HG02981 (cell line): ENCODE measurements around the gene WNT3A.
"Not testable (repeated sequence)": the region's sequence is repeated elsewhere in the genome, so short reads cannot be mapped to it uniquely, and the experiment has no call there.

Experiments
- ATAC-seq: cut with Tn5 transposase; IDR thresholded peaks from one replicate; pipeline ENCODE4 v1.9.1; 2021; ENCODE audit warnings: mild to moderate bottlenecking, moderate library complexity; ENCODE audit not compliant: unreplicated experiment

WNT3A gene

GRCh38 chr1:228006786-228007048 lies at the start of gene WNT3A:
Gene WNT3A (plus strand): TSS chr1:228006998. CDS start chr1:228007129, 131 bp downstream.
- ATAC-seq: no peak

- no peak for ATAC-seq
Observed at GRCh38 chr1:227958617-227959324, 48.0 kb upstream of the WNT3A start.

GRCh38 chr1:227959325-227959860 lies 47.4 kb upstream of the WNT3A start:
- ATAC-seq: no peak

GRCh38 chr1:227961651-227962466 lies 44.9 kb upstream of the WNT3A start:
- ATAC-seq: no peak

GRCh38 chr1:227966733-227967132 lies 40.1 kb upstream of the WNT3A start:
- not testable (repeated sequence) for ATAC-seq

- ATAC-seq: not testable (repeated sequence)
Observed at GRCh38 chr1:227967815-227968214, 39.0 kb upstream of the WNT3A start.

GRCh38 chr1:227970076-227970995 lies 36.5 kb upstream of the WNT3A start:
- ATAC-seq: not testable (repeated sequence)

GRCh38 chr1:227971216-227971615 lies 35.6 kb upstream of the WNT3A start:
- not testable (repeated sequence) for ATAC-seq

- ATAC-seq: not testable (repeated sequence)
Observed at GRCh38 chr1:227971643-227972282, 35.0 kb upstream of the WNT3A start.

GRCh38 chr1:227972283-227972679 lies 34.5 kb upstream of the WNT3A start:
- ATAC-seq: not testable (repeated sequence)

GRCh38 chr1:227972843-227973374 lies 33.9 kb upstream of the WNT3A start:
- not testable (repeated sequence) for ATAC-seq

GRCh38 chr1:227973724-227974288 lies 33.0 kb upstream of the WNT3A start:
- not testable (repeated sequence) for ATAC-seq

GRCh38 chr1:227975583-227976283 lies 31.1 kb upstream of the WNT3A start:
- not testable (repeated sequence) for ATAC-seq

- ATAC-seq: no peak
Observed at GRCh38 chr1:227987181-227987580, 19.6 kb upstream of the WNT3A start.

- no peak for ATAC-seq
Observed at GRCh38 chr1:227994632-227995300, 12.0 kb upstream of the WNT3A start.

GRCh38 chr1:227996187-227996950 lies 10.4 kb upstream of the WNT3A start:
- no peak for ATAC-seq

GRCh38 chr1:227998374-227999055 lies 8.3 kb upstream of the WNT3A start:
- no peak for ATAC-seq
